Neural cell (in vitro differentiated cells): ENCODE results near the gene SLCO1B1.

Source experiments
- CTCF ChIP-seq: fragments of 450-650 bp; IDR thresholded peaks from 2 replicates; pipeline ENCODE4 v1.5.1; 2014; ENCODE audit warnings: antibody characterized with exemption, mild to moderate bottlenecking, moderate library complexity; ENCODE audit not compliant: poor library complexity, severe bottlenecking
- EP300 ChIP-seq: fragments of 450-650 bp; conservative IDR thresholded peaks from 2 replicates; pipeline ENCODE4 v1.6.1; 2014; ENCODE audit warnings: antibody characterized with exemption, mild to moderate bottlenecking, moderate library complexity; ENCODE audit not compliant: poor library complexity, severe bottlenecking
- EZH2 ChIP-seq: fragments of 200-600, 300-800 bp; shearing (Covaris generic), sonication (generic); IDR thresholded peaks from 2 replicates; pipeline ENCODE4 v1.6.1; 2014; ENCODE audit warnings: antibody characterized with exemption, low read length, borderline replicate concordance, mild to moderate bottlenecking; ENCODE audit not compliant: insufficient read depth, poor library complexity, severe bottlenecking
- MXI1 ChIP-seq: fragments of 450-650 bp; conservative IDR thresholded peaks from 2 replicates; pipeline ENCODE4 v1.6.1; 2014; ENCODE audit warnings: antibody characterized with exemption, mild to moderate bottlenecking; ENCODE audit not compliant: poor library complexity, severe bottlenecking
- POLR2AphosphoS5 ChIP-seq: IDR thresholded peaks from 2 replicates; pipeline ENCODE4 v1.6.1; 2012
- RAD21 ChIP-seq: fragments of 450-650 bp; conservative IDR thresholded peaks from 2 replicates; pipeline ENCODE4 v1.6.1; 2014; ENCODE audit warnings: antibody characterized with exemption, mild to moderate bottlenecking, moderate library complexity
- REST ChIP-seq: IDR thresholded peaks from 2 replicates; pipeline ENCODE4 v1.6.1; 2012; ENCODE audit warnings: borderline replicate concordance
- TAF1 ChIP-seq: IDR thresholded peaks from 2 replicates; pipeline ENCODE4 v1.6.1; 2012; ENCODE audit warnings: low read depth

GRCh38 chr12:21169878-21170472 lies 39.0 kb downstream of the SLCO1B1 start:
- TF ChIP-seq CTCF, result peak; percentile 58
- TF ChIP-seq POLR2AphosphoS5, result no peak
- TF ChIP-seq EP300, result no peak
- no peak for TF ChIP-seq MXI1
- TF ChIP-seq EZH2, result no peak
- TF ChIP-seq TAF1, result no peak
- peak; percentile 57 for TF ChIP-seq RAD21
- TF ChIP-seq REST, result no peak
